T-helper 1 cell treated with Interleukin-12 subunit alpha and Interleukin-12 subunit beta and Interleukin-4 antibody, amounts not matched to agents 30 μg/mL and 1 μg/mL, for 36 hours (primary cell): Measurements from ENCODE around the gene SCAPER.

Source experiments
- H3K27ac Mint-ChIP-seq: one replicate; pipeline ENCODE4 v1.8.0; 2021; ENCODE audit warnings: mild to moderate bottlenecking, mixed read lengths
- H3K27me3 Mint-ChIP-seq: one replicate; pipeline ENCODE4 v1.8.0; 2021; ENCODE audit warnings: low read depth, mixed read lengths
- H3K36me3 Mint-ChIP-seq: one replicate; pipeline ENCODE4 v1.8.0; 2021; ENCODE audit warnings: low read depth, mixed read lengths
- H3K4me1 Mint-ChIP-seq: one replicate; pipeline ENCODE4 v1.8.0; 2021; ENCODE audit warnings: low read depth, mixed read lengths
- H3K4me3 Mint-ChIP-seq: one replicate; pipeline ENCODE4 v1.8.0; 2021; ENCODE audit warnings: mild to moderate bottlenecking, moderate library complexity, mixed read lengths
- H3K9me3 Mint-ChIP-seq: one replicate; pipeline ENCODE4 v1.8.0; 2021; ENCODE audit warnings: mixed read lengths

SCAPER gene

GRCh38 chr15:76358453-76358852 lies 546.7 kb downstream of the SCAPER start:
- Mint-ChIP-seq H3K27ac (no peak overlapping the region), H3K9me3 (no peaks in the 10 kb centered on the region), H3K36me3 (no peaks in the 10 kb centered on the region), H3K4me1 (no peaks in the 10 kb centered on the region), H3K4me3 (no peak overlapping the region), H3K27me3 (peaks cover 10% of the 10 kb centered on the region)

DNA sequence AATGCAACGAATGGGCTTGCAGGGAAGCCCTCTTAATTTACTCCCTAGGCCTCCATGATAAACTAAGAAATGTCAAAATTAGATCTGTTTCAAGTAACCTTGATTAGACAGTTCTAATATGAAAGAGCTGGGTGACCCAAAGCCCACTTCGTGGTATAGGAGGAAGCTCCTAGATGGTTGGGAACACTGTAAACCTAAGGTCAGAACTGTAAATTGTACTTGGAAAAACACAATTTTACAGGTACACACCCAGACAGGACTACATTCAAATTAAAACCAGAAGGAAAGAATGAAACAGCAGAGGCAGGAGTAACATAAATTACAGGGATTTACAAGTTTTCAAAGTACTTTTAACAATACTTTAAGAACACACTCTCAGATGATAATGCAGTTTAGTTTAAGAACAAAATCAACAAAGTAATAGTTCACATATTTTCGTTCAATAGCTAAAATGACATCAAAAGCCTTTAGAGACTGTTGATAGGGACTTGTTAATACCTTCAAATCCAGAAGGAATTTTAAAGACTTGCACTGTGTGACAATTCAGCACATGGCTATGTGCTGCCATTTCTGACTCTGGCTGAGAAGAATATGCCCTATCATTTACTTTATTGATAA lies 550.2 kb downstream of the SCAPER start:
- H3K36me3 Mint-ChIP-seq, result no peaks in the 10 kb centered on the region
- no peaks in the 10 kb centered on the region for H3K4me1 Mint-ChIP-seq
- H3K4me3 Mint-ChIP-seq, result no peak overlapping the region
- H3K9me3 Mint-ChIP-seq, result no peaks in the 10 kb centered on the region
- no peak overlapping the region for H3K27ac Mint-ChIP-seq
- peaks cover 24% of the 10 kb centered on the region for H3K27me3 Mint-ChIP-seq

DNA sequence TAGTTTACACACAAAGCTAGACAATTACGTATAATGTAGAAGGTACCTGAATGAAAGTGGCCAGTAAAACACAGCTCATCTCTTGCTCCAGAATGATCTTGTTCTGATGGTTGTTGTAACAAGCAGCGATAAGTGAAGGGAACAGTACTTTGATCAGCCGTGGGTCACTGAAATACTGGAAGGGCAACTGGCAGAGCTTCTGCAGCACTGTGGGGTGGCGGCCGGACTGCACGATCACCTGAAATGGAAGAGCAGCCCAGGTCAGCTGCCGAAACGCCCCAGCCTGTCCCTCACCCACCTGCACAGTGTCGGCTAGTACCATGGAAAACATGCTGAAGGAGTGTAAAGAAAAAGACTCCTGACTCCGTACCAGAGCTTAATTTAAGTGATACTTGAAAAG lies 551.2 kb downstream of the SCAPER start:
- H3K27me3 Mint-ChIP-seq, result peaks cover 26% of the 10 kb centered on the region
- no peaks in the 10 kb centered on the region for H3K9me3 Mint-ChIP-seq
- no peak overlapping the region for H3K4me3 Mint-ChIP-seq
- no peak overlapping the region for H3K27ac Mint-ChIP-seq
- no peaks in the 10 kb centered on the region for H3K4me1 Mint-ChIP-seq
- H3K36me3 Mint-ChIP-seq, result no peaks in the 10 kb centered on the region

GRCh38 chr15:76353023-76353577 lies 552.0 kb downstream of the SCAPER start:
- H3K27ac Mint-ChIP-seq, result no peak overlapping the region
- H3K36me3 Mint-ChIP-seq, result peaks cover 3% of the 10 kb centered on the region
- H3K27me3 Mint-ChIP-seq, result peaks cover 33% of the 10 kb centered on the region
- no peak overlapping the region for H3K4me3 Mint-ChIP-seq
- no peaks in the 10 kb centered on the region for H3K9me3 Mint-ChIP-seq
- H3K4me1 Mint-ChIP-seq, result no peaks in the 10 kb centered on the region

- peaks cover 8% of the 10 kb centered on the region for H3K4me1 Mint-ChIP-seq
- peaks cover 13% of the 10 kb centered on the region for H3K36me3 Mint-ChIP-seq
- H3K9me3 Mint-ChIP-seq, result no peaks in the 10 kb centered on the region
- H3K27me3 Mint-ChIP-seq, result peaks cover 49% of the 10 kb centered on the region
- H3K27ac Mint-ChIP-seq, result no peak overlapping the region
- no peak overlapping the region for H3K4me3 Mint-ChIP-seq
These were observed 555.7 kb downstream of the SCAPER start for GRCh38 chr15:76349301-76350070.

- Mint-ChIP-seq H3K4me3 (no peak overlapping the region), H3K27me3 (peaks cover 65% of the 10 kb centered on the region), H3K27ac (no peak overlapping the region), H3K9me3 (no peaks in the 10 kb centered on the region), H3K36me3 (peaks cover 13% of the 10 kb centered on the region), H3K4me1 (peaks cover 8% of the 10 kb centered on the region)
These were observed 557.6 kb downstream of the SCAPER start for GRCh38 chr15:76347482-76348055.

DNA sequence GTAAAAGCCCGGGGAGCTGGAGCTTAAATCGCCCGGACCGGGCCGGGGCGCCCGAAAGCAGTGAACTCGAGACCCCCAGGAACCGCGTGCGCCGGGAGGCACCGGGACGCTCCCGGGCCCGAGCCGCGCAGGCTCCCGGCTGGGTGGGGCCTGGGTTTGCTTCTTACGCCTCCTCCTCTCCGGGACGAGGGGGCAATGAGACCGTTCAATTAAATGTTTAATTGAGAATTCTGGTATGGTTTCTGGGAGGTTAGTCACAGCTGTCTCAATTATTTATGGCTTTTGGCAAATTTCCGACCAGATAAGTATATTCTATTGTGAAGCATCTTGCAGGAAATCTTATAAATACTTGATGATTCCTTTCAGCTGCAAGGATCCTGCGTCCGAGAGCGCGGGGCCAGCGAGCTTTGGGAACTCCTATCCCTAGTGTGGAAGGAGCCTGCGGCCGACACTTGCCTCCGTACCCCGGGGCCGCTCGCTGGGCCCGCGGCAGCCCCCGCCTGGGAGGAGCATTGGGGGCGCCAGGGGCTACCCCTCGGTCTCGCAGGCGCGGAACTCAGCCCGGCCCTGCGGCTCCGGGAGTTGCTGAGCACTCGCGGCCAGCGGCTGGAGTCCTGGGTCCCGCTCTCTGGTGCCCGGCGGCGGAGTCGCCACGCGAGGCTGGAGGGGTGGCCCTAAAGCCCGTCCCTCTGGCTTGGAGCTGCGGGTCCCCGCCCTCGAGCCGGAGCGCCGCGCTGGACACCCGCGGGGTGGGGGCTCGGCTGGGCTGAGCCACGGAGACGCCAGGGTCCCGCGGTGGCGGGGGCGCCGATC lies 558.3 kb downstream of the SCAPER start:
- Mint-ChIP-seq H3K36me3 (peaks cover 13% of the 10 kb centered on the region), H3K9me3 (no peaks in the 10 kb centered on the region), H3K27ac (no peak overlapping the region), H3K27me3 (peaks cover 64% of the 10 kb centered on the region), H3K4me1 (peaks cover 9% of the 10 kb centered on the region), H3K4me3 (no peak overlapping the region)

DNA sequence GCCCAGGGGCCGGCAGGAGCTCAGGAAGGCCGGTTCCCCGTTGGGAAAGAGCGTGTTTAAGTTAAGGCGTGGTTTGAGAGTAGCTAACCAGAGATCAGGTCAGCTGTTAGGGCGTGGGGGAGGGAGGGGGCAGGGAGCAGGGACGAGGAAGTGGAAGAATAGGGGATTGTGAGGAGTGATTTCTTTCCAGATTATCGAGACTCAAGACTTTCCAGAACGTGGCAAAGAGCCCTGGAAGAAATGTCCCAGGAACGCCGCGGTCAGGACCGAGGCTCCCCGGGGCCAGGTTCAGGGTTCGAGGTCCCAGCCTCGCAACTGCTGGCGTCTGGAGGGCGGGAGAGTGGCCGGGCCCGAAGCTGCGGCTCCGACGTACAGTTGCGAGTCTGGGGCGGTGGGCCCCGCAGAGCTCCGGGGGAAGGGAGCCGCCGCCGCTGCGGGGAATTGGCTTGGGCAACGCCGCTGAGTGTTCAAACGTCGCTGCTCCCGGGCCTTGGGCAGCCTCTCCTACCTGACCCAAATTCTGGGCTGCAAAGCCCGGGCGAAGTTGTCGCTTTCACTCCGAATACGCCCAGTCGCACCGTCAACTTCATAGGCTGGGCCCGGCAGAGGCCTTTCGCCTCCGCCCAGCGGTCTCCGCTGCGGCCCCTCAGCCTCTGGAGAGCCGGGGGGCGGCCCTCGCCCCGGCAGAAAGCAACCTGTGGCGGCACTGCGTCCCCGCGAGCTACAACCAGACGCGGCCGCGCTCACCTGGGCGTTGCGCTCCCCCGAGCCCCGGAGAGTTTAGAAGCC lies 559.1 kb downstream of the SCAPER start:
- Mint-ChIP-seq H3K4me3 (peak overlapping the region; percentile 59), H3K4me1 (peaks cover 13% of the 10 kb centered on the region), H3K9me3 (no peaks in the 10 kb centered on the region), H3K36me3 (peaks cover 13% of the 10 kb centered on the region), H3K27me3 (peaks cover 67% of the 10 kb centered on the region), H3K27ac (peak overlapping the region; percentile 8)

DNA sequence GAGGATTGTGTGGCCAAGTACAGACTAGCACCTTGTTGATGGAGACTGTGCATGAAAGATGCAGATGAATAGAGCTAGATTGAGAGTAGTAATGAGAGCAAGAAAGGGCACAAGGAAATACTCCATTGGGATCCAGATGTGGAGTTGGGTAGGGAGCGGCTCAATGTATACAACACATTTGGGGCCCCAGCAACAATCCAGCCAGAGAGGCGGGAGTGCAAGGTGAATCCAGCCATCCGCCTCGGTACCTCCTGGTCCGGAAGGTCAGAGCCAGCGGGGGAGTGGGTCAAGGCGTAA lies 559.6 kb downstream of the SCAPER start:
- H3K27me3 Mint-ChIP-seq, result peaks cover 70% of the 10 kb centered on the region
- H3K36me3 Mint-ChIP-seq, result peaks cover 13% of the 10 kb centered on the region

DNA sequence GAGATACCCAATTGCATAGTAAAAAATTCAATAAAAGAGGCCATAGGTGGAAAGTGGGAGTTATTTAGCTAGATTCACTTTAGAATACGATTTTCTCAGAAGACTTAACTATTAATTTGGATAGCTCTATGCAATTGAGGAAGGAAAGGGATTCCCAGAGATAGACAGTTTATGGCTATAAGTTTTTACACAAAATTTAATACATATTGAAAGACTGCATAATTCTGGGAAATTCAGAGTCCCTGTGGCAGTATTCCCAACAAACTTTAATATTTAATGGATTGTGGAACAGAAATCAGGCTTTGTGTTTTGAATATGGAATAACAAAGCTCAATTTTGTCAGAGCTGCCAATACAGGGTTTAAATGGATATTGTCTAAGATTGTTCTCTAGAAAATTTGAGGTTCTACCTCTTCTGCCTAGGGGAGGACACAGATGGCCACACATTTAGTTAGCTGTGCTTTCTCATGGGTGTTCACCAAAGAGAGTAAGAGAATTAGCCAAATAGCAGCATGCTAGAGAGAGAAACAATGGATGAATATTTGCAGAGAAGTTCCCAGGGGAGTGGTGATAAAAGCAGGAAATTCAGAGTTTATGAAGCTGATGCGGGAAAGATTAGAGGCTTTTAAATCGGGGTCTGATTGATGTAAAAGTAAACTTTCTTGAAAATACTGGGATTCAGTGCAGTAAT lies 560.1 kb downstream of the SCAPER start:
- Mint-ChIP-seq H3K36me3 (peaks cover 13% of the 10 kb centered on the region), H3K4me3 (peak overlapping the region; percentile 59), H3K27ac (peak overlapping the region; percentile 8), H3K9me3 (no peaks in the 10 kb centered on the region), H3K27me3 (peaks cover 70% of the 10 kb centered on the region), H3K4me1 (peaks cover 19% of the 10 kb centered on the region)

More for the DNA sequence above, 559.6 kb downstream of the SCAPER start:
- peak overlapping the region; percentile 59 for H3K4me3 Mint-ChIP-seq
- peak overlapping the region; percentile 8 for H3K27ac Mint-ChIP-seq
- H3K9me3 Mint-ChIP-seq, result no peaks in the 10 kb centered on the region
- H3K4me1 Mint-ChIP-seq, result peaks cover 16% of the 10 kb centered on the region

DNA sequence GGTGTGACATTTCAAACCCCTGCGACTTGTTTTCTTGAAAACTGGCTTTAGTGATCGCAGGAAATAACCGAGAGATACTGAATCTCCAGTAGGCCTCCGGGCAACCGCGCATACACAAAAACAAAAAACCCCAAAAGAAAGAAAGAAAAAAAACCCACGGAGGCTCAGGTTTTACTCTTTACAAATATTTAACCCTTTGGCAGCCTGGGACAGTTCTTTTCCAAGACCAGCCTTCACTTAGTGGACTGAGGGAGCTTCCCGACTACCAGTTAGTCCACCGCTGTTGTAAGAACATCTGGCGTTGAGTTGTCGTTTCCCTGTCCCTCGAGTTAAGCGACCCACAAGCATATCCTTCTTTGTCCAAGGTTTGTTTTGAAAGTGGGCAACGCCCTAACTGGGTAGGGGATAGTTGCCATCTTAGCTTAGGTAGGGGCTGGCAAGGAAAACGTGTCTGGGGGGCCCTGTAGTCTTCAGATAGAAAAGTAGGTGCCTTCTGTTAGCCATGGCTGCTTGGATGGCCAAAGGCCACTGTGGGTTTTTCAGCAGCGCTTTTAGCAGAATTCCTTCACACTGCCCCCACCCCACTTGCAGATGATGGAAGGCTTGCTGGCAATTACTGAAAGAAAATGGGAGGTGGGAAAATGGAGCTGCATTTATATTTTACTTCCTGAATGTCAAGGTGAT lies 561.7 kb downstream of the SCAPER start:
- peaks cover 20% of the 10 kb centered on the region for H3K36me3 Mint-ChIP-seq
- no peaks in the 10 kb centered on the region for H3K9me3 Mint-ChIP-seq
- no peak overlapping the region for H3K4me3 Mint-ChIP-seq
- H3K4me1 Mint-ChIP-seq, result peaks cover 32% of the 10 kb centered on the region
- peaks cover 79% of the 10 kb centered on the region for H3K27me3 Mint-ChIP-seq
- H3K27ac Mint-ChIP-seq, result no peak overlapping the region

DNA sequence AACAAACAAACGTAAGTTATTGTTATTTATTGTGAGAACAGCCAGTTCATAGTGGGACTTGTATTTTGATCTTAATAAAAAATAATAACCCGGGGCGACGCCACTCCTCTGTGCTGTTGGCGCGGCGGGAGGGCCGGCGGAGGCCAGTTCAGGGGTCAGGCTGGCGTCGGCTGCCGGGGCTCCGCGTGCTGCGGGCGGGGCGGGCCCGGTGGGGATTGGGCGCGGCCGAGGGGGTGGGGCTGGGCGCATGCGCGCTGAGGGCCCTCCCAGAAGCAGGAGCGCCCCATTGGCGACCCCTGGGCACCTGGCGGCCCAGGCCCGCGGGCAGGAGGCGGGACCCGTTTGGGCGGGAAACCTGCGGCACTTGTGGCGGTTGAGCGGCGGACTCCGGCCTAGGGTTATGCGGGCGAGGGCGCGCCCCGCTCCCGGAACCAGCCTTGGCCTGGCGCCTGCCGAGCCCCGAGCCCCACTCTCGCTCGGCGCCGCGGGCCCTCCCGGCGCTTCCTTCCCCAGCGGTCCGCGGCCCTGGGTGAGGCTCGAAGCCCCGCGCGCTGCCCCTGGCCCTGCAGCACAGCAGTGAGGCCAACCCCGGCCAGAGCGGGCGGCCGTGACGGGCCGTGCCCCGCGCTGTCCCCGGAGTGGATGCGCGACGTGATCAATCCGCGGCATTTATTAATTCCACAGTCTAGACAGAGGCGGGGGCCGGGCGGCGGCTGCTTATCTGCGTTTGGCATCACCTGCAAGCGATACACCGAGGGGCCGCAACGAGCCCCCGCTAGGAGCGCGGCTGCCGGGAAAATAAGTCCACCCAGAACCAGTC lies 562.5 kb downstream of the SCAPER start:
- Mint-ChIP-seq H3K36me3 (peaks cover 13% of the 10 kb centered on the region), H3K4me3 (no peak overlapping the region), H3K9me3 (no peaks in the 10 kb centered on the region), H3K27ac (no peak overlapping the region), H3K27me3 (peaks cover 74% of the 10 kb centered on the region), H3K4me1 (peaks cover 33% of the 10 kb centered on the region)
